ENCODE data around the gene OR5B21. TPM values are rescaled to one million over a fixed set of nuclear protein-coding genes. Genes with fewer than 3 reads are reported as not detected.

Gene OR5B21
- total RNA-seq, 1 donor from 2014 or later = 0.46 TPM

GRCh38 chr11:58485961-58486360, 21.9 kb downstream of the OR5B21 start:
- Mint-ChIP-seq H3K36me3 (ENCODE audit: low read depth) (no peaks in the 10 kb centered on the region), H3K4me3 (ENCODE audit: low read depth) (no peak overlapping the region), H3K27ac (no peak overlapping the region), H3K27me3 (ENCODE audit: low read depth) (no peaks in the 10 kb centered on the region), H3K4me1 (ENCODE audit: low read depth) (no peaks in the 10 kb centered on the region), H3K9me3 (no peaks in the 10 kb centered on the region)
- intact Hi-C loops (cut with micrococcal nuclease) = no loop called here
- no peak for DNase-seq (ENCODE audit: low spot score)

GRCh38 chr11:58471892-58472291, 36.0 kb downstream of the OR5B21 start:
- H3K4me3 Mint-ChIP-seq (ENCODE audit: low read depth) = no peak overlapping the region
- H3K4me1 Mint-ChIP-seq (ENCODE audit: low read depth) = no peaks in the 10 kb centered on the region
- intact Hi-C loops (cut with micrococcal nuclease) = no loop called here
- no peaks in the 10 kb centered on the region for H3K36me3 Mint-ChIP-seq (ENCODE audit: low read depth)
- DNase-seq (ENCODE audit: low spot score) = no peak
- H3K27me3 Mint-ChIP-seq (ENCODE audit: low read depth) = no peaks in the 10 kb centered on the region
- no peak overlapping the region for H3K27ac Mint-ChIP-seq
- H3K9me3 Mint-ChIP-seq = peaks cover 36% of the 10 kb centered on the region

- H3K36me3 Mint-ChIP-seq (ENCODE audit: low read depth) = no peaks in the 10 kb centered on the region
- H3K4me1 Mint-ChIP-seq (ENCODE audit: low read depth) = no peaks in the 10 kb centered on the region
- DNase-seq (ENCODE audit: low spot score) = no peak
- H3K27me3 Mint-ChIP-seq (ENCODE audit: low read depth) = no peaks in the 10 kb centered on the region
- H3K27ac Mint-ChIP-seq = no peak overlapping the region
- peaks cover 10% of the 10 kb centered on the region for H3K9me3 Mint-ChIP-seq
- no peak overlapping the region for H3K4me3 Mint-ChIP-seq (ENCODE audit: low read depth)
- intact Hi-C loops (cut with micrococcal nuclease) = no loop called here
These were observed 41.6 kb downstream of the OR5B21 start for GRCh38 chr11:58466293-58466692.

GRCh38 chr11:58465690-58466089, 42.2 kb downstream of the OR5B21 start:
- H3K4me3 Mint-ChIP-seq (ENCODE audit: low read depth) = no peak overlapping the region
- no peaks in the 10 kb centered on the region for H3K4me1 Mint-ChIP-seq (ENCODE audit: low read depth)
- peaks cover 6% of the 10 kb centered on the region for H3K9me3 Mint-ChIP-seq
- no peaks in the 10 kb centered on the region for H3K36me3 Mint-ChIP-seq (ENCODE audit: low read depth)
- DNase-seq (ENCODE audit: low spot score) = no peak
- H3K27ac Mint-ChIP-seq = no peak overlapping the region
- intact Hi-C loops (cut with micrococcal nuclease) = no loop called here
- no peaks in the 10 kb centered on the region for H3K27me3 Mint-ChIP-seq (ENCODE audit: low read depth)

Other genes starting within 250 kb of the OR5B21 start
- not detected in 2 replicates for gene OR10W1, start 239.8 kb downstream of the OR5B21 start, total RNA-seq
- gene OR5B17, start 149.0 kb downstream of the OR5B21 start, total RNA-seq = not detected in 2 replicates
- not detected in 2 replicates for gene OR5B3, start 101.2 kb downstream of the OR5B21 start, total RNA-seq
- gene OR5B2, start 80.0 kb downstream of the OR5B21 start, total RNA-seq = not detected in 2 replicates
- gene OR5B12, start 65.9 kb downstream of the OR5B21 start, total RNA-seq = not detected in 2 replicates
- gene LPXN, start 67.8 kb upstream of the OR5B21 start, total RNA-seq = 115 and 129 TPM in 2 replicates
- 57.7 and 59.3 TPM in 2 replicates for gene ZFP91, start 71.0 kb upstream of the OR5B21 start, total RNA-seq
- gene CNTF, start 114.6 kb upstream of the OR5B21 start, total RNA-seq = 3.4 and 4.0 TPM in 2 replicates
- not detected in 2 replicates for gene GLYAT, start 223.8 kb upstream of the OR5B21 start, total RNA-seq

Measured in activated T-helper 2 cell treated with anti-CD3 and anti-CD28 coated beads, Interferon-gamma antibody, Interleukin-2, Interleukin-4, amounts not matched to agents 10 μg/mL and 5 μg/mL and 100 μg/mL, durations not matched to agents 14 hours and 24 hours and 36 hours (primary cell).